AG09309 (cell line): ENCODE data around the gene ATP10B.

Experiments used
- DNase-seq: peaks from one replicate; pipeline ENCODE4 v3.0.0-alpha.2; 2010; ENCODE audit warnings: low read depth
- H3K4me3 ChIP-seq: 2 replicates; pipeline ENCODE4 v1.5.1; 2011; ENCODE audit warnings: mild to moderate bottlenecking, low read depth, low read length, moderate library complexity; ENCODE audit not compliant: control insufficient read depth
- TF ChIP-seq, protein P1 (sequence below): IDR thresholded peaks from 2 replicates; pipeline ENCODE4 v1.5.1; 2011; ENCODE audit warnings: mild to moderate bottlenecking, low read depth, low read length, inconsistent platforms; ENCODE audit not compliant: insufficient read depth, control insufficient read depth; ENCODE audit errors: missing control alignments

ATP10B gene

DNA sequence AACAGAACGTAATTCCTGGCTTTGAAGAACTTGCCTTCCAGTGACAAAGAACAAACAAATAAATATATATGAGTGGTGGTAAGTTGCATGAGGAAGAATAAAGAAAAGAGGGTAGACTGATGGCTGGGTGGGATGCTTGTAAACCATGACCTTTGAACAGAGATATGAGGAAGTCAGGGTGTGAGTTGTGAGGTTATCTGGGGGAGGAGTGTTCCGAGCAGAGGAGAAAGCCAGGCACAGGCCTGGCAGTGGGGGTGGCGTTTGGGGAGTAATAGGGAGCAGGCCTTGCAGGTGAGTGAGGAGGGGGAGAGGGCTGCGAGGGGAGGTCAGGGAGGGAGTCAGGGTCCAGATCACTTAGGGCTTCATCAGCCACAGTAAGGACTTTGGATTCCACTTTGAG lies 217.0 kb downstream of the ATP10B start:
- no peak overlapping the region for H3K4me3 ChIP-seq
- TF ChIP-seq, protein P1, sequence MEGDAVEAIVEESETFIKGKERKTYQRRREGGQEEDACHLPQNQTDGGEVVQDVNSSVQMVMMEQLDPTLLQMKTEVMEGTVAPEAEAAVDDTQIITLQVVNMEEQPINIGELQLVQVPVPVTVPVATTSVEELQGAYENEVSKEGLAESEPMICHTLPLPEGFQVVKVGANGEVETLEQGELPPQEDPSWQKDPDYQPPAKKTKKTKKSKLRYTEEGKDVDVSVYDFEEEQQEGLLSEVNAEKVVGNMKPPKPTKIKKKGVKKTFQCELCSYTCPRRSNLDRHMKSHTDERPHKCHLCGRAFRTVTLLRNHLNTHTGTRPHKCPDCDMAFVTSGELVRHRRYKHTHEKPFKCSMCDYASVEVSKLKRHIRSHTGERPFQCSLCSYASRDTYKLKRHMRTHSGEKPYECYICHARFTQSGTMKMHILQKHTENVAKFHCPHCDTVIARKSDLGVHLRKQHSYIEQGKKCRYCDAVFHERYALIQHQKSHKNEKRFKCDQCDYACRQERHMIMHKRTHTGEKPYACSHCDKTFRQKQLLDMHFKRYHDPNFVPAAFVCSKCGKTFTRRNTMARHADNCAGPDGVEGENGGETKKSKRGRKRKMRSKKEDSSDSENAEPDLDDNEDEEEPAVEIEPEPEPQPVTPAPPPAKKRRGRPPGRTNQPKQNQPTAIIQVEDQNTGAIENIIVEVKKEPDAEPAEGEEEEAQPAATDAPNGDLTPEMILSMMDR, result no peak
- no peak for DNase-seq

DNA sequence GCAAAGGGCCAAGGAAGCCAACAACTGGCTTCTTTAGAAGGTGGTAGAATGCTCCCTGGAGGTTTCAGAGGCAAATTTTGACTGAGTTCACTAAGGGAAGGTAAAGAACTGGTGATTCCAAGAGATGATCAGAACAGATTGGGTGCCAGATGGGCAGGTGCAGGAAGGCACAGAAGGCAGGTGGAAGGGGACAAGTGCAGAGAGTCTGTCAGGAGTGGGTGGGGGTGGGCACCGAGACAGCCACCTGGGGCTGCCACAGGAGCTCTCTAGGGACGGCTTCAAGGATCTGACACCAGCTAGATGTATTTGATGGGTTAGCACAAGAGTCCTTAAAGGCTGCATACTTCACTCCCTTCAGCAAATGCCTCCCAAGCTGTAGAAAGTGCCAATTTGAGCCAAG lies 223.0 kb downstream of the ATP10B start:
- no peak overlapping the region for H3K4me3 ChIP-seq
- no peak for DNase-seq
- TF ChIP-seq, protein P1, result no peak

DNA sequence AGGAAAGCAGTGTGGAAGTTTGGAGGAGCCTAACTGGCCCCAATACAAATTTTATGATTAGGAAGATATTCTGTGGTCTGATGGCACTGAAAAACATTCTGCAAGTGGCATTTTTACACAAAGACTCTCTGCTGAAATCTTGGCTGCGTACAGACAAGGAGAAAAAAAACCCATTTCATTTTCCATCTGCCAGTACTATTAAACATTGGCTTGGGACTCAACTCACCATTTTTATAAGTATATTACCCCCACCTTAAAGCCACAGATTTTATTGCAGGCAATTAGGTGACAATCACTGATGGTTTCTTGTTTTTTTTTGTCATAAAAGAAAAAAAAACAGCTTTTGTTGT lies 223.4 kb downstream of the ATP10B start:
- no peak for DNase-seq
- TF ChIP-seq, protein P1, result no peak
- H3K4me3 ChIP-seq, result no peak overlapping the region

DNA sequence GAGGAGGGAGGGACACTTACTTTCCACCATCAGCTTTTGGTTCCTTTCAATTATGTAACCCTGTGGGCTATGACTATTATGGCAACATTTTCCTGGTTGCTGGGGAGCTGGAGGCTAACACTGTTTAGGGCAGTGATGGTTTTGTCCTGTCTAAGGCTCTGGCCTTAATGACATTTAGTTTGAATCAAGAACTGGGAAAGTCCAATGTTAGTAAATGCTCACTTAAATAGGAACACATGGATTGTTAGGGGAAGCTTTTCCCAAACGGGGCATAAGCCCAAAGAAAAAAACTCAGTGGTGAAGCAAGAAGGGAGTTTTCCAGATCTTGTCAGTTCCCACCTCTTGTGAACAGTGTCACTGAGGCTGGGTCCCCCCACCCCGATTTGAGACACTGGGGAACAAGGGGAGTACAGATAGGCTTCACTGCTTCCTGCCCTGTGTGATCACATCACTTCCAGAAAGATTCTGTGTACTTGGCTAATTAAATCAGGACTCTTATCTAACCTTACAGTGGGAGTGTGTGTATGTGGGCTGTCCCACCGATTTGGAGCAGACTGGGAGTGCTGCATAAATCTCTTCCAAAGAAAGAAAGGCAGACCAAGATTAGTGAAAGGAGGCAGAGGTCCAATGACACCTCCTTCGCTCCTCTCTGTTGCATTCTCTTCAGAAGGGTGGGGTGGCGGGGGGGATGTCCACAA lies 223.9 kb downstream of the ATP10B start:
- H3K4me3 ChIP-seq, result no peak overlapping the region
- TF ChIP-seq, protein P1, result no peak
- no peak for DNase-seq

DNA sequence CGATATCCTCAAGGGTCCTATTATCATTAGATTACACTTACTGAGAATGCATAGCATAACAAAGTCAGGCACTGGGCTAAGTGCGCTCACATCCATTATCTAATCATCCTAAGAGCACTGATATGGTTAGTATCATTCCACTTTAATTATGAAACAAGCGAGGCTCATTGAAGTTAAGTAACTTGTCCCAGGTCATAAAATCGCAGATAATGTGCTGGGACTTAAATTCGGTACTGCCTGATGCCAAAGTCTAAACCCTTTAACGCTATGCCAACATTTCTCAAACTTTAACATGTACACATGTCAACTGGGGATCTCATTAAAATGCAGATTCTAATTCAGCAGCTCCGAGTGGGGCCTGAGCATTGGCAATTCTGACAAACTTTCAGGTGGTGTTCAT lies 225.7 kb downstream of the ATP10B start:
- no peak overlapping the region for H3K4me3 ChIP-seq
- DNase-seq, result no peak
- TF ChIP-seq, protein P1, result no peak

DNA sequence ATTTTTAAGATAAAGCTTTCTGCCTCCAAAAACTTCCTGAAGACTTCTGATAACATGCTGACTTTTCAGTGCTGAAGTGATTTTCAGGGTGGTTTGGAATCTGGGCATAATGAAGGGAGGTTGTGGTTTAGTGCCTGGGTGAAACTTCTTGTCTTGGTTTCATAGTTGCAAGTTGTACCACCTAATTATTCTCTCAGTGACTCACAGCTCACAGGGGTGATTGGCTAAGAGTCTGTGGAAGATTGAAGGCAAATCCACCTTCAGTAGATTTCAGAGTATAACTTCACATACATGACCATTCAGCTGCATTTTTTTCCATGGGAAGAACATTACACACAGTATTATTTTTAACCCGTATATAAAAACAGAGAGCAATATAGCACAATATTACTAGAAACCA lies 230.5 kb downstream of the ATP10B start:
- H3K4me3 ChIP-seq, result no peak overlapping the region
- TF ChIP-seq, protein P1, result no peak
- DNase-seq, result no peak

DNA sequence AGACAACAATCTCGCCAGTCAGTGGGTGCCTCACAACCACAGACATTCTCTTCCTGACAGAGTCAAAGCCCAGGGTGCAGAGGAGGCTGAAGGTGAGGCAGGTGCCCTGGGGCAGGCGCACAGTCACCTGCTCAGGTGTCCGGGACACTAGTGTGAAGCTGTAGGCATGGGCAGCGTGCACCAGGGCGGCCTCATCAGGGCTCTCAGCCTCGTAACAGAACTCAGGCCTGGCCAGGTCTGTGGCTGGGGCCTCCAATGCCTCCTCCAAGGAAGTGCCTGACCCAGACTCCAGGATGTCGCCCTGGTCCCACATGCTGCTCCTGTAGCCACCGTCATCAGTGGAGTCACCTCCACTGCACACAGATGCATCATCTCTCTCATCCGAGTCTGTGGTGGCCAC lies 231.6 kb downstream of the ATP10B start:
- no peak overlapping the region for H3K4me3 ChIP-seq
- no peak for DNase-seq
- TF ChIP-seq, protein P1, result no peak
